ENCODE results near the gene HMG20B. TPM values are rescaled to one million over a fixed set of nuclear protein-coding genes. Genes with fewer than 3 reads are reported as not detected.

Gene HMG20B
- total RNA-seq, 1 experiment from 2014 or later = 186 TPM

GRCh38 chr19:3620145-3620816 lies 47.5 kb downstream of the HMG20B start:
- DNase-seq (ENCODE audit: low read depth, low spot score) (no peak), ATAC-seq (no peak)
- ChIA-PET CTCF (no interaction called here), POLR2A (no interaction called here), RAD21 (ENCODE audit: low non-redundant PET in 1 of 2, low total read pairs in 2 of 2, uncharacterized antibody in 2 of 2, unreplicated experiment in 2 of 2) (no interaction called here)
- H3K27me3 ChIP-seq (ENCODE audit: insufficient read depth, low read length) = no peaks in the 10 kb centered on the region
- no peak overlapping the region for H2AFZ ChIP-seq (ENCODE audit: low read depth, low read length, poor library complexity, severe bottlenecking)
- no peaks in the 10 kb centered on the region; the same call in 1 of the 2 replicates for H4K20me1 ChIP-seq (ENCODE audit: insufficient read depth)
- H3K36me3 ChIP-seq (ENCODE audit: control insufficient read depth in 1 of 2, insufficient read depth in 2 of 2, low read length in 2 of 2) = peaks cover 0 to 5% of the 10 kb centered on the region in 2 experiments; a peak in 2 of 4 replicates
- no peak overlapping the region for H3K27ac ChIP-seq (ENCODE audit: low read depth, low read length)
- H3K9me2 ChIP-seq (ENCODE audit: insufficient read depth) = no peaks in the 10 kb centered on the region
- BruUV-seq (replicated peaks) = no TSS peak
- H3K4me1 ChIP-seq (ENCODE audit: control insufficient read depth in 1 of 2, insufficient read depth in 2 of 2, low read length in 2 of 2) = peaks cover 5 to 6% of the 10 kb centered on the region in 2 experiments; a peak in 3 of 4 replicates
- no peak overlapping the region for H3K4me3 ChIP-seq (replicated peaks in 1 of 2; ENCODE audit: low read depth in 1 of 2, low read length in 2 of 2)
- H3K79me2 ChIP-seq (ENCODE audit: insufficient read depth, low read length) = peaks cover 19% of the 10 kb centered on the region
- H3K9ac ChIP-seq (ENCODE audit: low read length) = no peak overlapping the region
- no peaks in the 10 kb centered on the region for H3K9me3 ChIP-seq (ENCODE audit: control insufficient read depth in 1 of 2, insufficient read depth in 1 of 2, low read depth in 1 of 2, low read length in 2 of 2)
- intact Hi-C loops (cut with micrococcal nuclease) = no loop called here
- TF ChIP-seq EZH2phosphoT487 (IDR thresholded peaks at IDR 0.05; ENCODE audit: borderline replicate concordance) = no peak
- no peak for TF ChIP-seq ZBTB33 (IDR thresholded peaks at IDR 0.05; ENCODE audit: extremely low read depth, insufficient replicate concordance, low read length)
- no peak for TF ChIP-seq ZFX (IDR thresholded peaks at IDR 0.05)
- no peak for TF ChIP-seq CBX3 (IDR thresholded peaks at IDR 0.05; ENCODE audit: low read depth)
- TF ChIP-seq EGR1 (IDR thresholded peaks at IDR 0.05; ENCODE audit: low read depth) = no peak
- H3K4me2 ChIP-seq (ENCODE audit: low read length) = no peak overlapping the region

GRCh38 chr19:3620817-3621547 lies 48.2 kb downstream of the HMG20B start:
- H3K27me3 ChIP-seq (ENCODE audit: insufficient read depth, low read length) = no peaks in the 10 kb centered on the region
- ATAC-seq (no peak), DNase-seq (ENCODE audit: low read depth, low spot score) (no peak)
- no peak overlapping the region for H3K27ac ChIP-seq (ENCODE audit: low read depth, low read length)
- no peaks in the 10 kb centered on the region for H3K9me2 ChIP-seq (ENCODE audit: insufficient read depth)
- BruUV-seq (replicated peaks) = no TSS peak
- POLR2A ChIA-PET = no interaction called here
- H3K36me3 ChIP-seq (ENCODE audit: control insufficient read depth in 1 of 2, insufficient read depth in 2 of 2, low read length in 2 of 2) = peaks cover 0 to 5% of the 10 kb centered on the region in 2 experiments; a peak in 2 of 4 replicates
- peaks cover 2% of the 10 kb centered on the region; the same call in 1 of the 2 replicates for H4K20me1 ChIP-seq (ENCODE audit: insufficient read depth)
- CTCF ChIA-PET = no interaction called here
- H3K4me1 ChIP-seq (ENCODE audit: control insufficient read depth in 1 of 2, insufficient read depth in 2 of 2, low read length in 2 of 2) = peaks cover 7 to 12% of the 10 kb centered on the region in 2 experiments; a peak in 3 of 4 replicates
- H3K4me2 ChIP-seq (ENCODE audit: low read length) = no peak overlapping the region
- no peaks in the 10 kb centered on the region for H3K9me3 ChIP-seq (ENCODE audit: control insufficient read depth in 1 of 2, insufficient read depth in 1 of 2, low read depth in 1 of 2, low read length in 2 of 2)
- H3K79me2 ChIP-seq (ENCODE audit: insufficient read depth, low read length) = peaks cover 26% of the 10 kb centered on the region
- no peak overlapping the region for H2AFZ ChIP-seq (ENCODE audit: low read depth, low read length, poor library complexity, severe bottlenecking)
- RAD21 ChIA-PET (ENCODE audit: low non-redundant PET in 1 of 2, low total read pairs in 2 of 2, uncharacterized antibody in 2 of 2, unreplicated experiment in 2 of 2) = no interaction called here
- no peak overlapping the region for H3K9ac ChIP-seq (ENCODE audit: low read length)
- TF ChIP-seq, protein P1, sequence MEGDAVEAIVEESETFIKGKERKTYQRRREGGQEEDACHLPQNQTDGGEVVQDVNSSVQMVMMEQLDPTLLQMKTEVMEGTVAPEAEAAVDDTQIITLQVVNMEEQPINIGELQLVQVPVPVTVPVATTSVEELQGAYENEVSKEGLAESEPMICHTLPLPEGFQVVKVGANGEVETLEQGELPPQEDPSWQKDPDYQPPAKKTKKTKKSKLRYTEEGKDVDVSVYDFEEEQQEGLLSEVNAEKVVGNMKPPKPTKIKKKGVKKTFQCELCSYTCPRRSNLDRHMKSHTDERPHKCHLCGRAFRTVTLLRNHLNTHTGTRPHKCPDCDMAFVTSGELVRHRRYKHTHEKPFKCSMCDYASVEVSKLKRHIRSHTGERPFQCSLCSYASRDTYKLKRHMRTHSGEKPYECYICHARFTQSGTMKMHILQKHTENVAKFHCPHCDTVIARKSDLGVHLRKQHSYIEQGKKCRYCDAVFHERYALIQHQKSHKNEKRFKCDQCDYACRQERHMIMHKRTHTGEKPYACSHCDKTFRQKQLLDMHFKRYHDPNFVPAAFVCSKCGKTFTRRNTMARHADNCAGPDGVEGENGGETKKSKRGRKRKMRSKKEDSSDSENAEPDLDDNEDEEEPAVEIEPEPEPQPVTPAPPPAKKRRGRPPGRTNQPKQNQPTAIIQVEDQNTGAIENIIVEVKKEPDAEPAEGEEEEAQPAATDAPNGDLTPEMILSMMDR (IDR thresholded peaks at IDR 0.05 in 2 of 3, conservative IDR thresholded peaks at IDR 0.05 in 1 of 3; ENCODE audit: borderline replicate concordance in 1 of 3, insufficient read depth in 1 of 3, low read depth in 2 of 3, low read length in 2 of 3) = no peak
- TF ChIP-seq TCF7L2 (IDR thresholded peaks at IDR 0.05; ENCODE audit: borderline replicate concordance, extremely low read depth, insufficient read depth, insufficient read length) (no peak), EGR1 (IDR thresholded peaks at IDR 0.05; ENCODE audit: low read depth) (no peak)
- TF ChIP-seq, protein P2, sequence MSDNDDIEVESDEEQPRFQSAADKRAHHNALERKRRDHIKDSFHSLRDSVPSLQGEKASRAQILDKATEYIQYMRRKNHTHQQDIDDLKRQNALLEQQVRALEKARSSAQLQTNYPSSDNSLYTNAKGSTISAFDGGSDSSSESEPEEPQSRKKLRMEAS (IDR thresholded peaks at IDR 0.05) = no peak
- intact Hi-C loops (cut with micrococcal nuclease) = no loop called here
- H3K4me3 ChIP-seq (replicated peaks in 1 of 2; ENCODE audit: low read depth in 1 of 2, low read length in 2 of 2) = no peak overlapping the region

All from HCT116 (cell line).